ENCODE data around the gene AGBL1. TPM values are rescaled to one million over a fixed set of nuclear protein-coding genes. Genes with fewer than 3 reads are reported as not detected.

The AGBL1 gene
- total RNA-seq, 1 donor from 2014 or later: not detected

GRCh38 chr15:86433983-86434382, 354.3 kb downstream of the AGBL1 start:
- Mint-ChIP-seq H3K9me3 (ENCODE audit: unreplicated experiment) (no peaks in the 10 kb centered on the region), H3K36me3 (ENCODE audit: low read depth, unreplicated experiment) (no peaks in the 10 kb centered on the region), H3K4me1 (ENCODE audit: low read depth, unreplicated experiment) (no peaks in the 10 kb centered on the region), H3K27me3 (ENCODE audit: low read depth, unreplicated experiment) (peaks cover 2% of the 10 kb centered on the region), H3K4me3 (ENCODE audit: unreplicated experiment) (no peak overlapping the region), H3K27ac (ENCODE audit: unreplicated experiment) (no peak overlapping the region)
- Histone ChIP-seq H3K4me3 (ENCODE audit: insufficient read depth, low read depth, low read length) (no peak overlapping the region), H3K36me3 (ENCODE audit: insufficient read depth, low read length) (no peaks in the 10 kb centered on the region), H3K79me2 (ENCODE audit: insufficient read depth, low read length) (no peaks in the 10 kb centered on the region), H3K27me3 (ENCODE audit: insufficient read depth, low read length) (no peaks in the 10 kb centered on the region), H3K4me2 (ENCODE audit: low read length) (no peak overlapping the region), H3K27ac (ENCODE audit: low read depth, low read length) (no peak overlapping the region), H3K4me1 (ENCODE audit: insufficient read depth, low read length) (no peaks in the 10 kb centered on the region), H3K9me3 (ENCODE audit: insufficient read depth, low read depth, low read length) (no peaks in the 10 kb centered on the region), H3K9ac (ENCODE audit: low read length) (no peak overlapping the region), H4K20me1 (ENCODE audit: insufficient read depth, low read length) (no peaks in the 10 kb centered on the region), H2AFZ (ENCODE audit: low read depth, low read length) (no peak overlapping the region)
- DNase-seq (ENCODE audit: low read depth): no peak
- no peak for FAIRE-seq
- TF ChIP-seq CTCF (IDR thresholded peaks at IDR 0.05; ENCODE audit: insufficient read depth, low read depth, low read length): no peak
- no peak for TF ChIP-seq EZH2 (IDR thresholded peaks at IDR 0.05; ENCODE audit: insufficient read depth, low read length)

GRCh38 chr15:86439614-86440013, 359.9 kb downstream of the AGBL1 start:
- Mint-ChIP-seq H3K27me3 (ENCODE audit: low read depth, unreplicated experiment) (peaks cover 4% of the 10 kb centered on the region), H3K4me3 (ENCODE audit: unreplicated experiment) (no peak overlapping the region), H3K27ac (ENCODE audit: unreplicated experiment) (no peak overlapping the region), H3K4me1 (ENCODE audit: low read depth, unreplicated experiment) (no peaks in the 10 kb centered on the region), H3K9me3 (ENCODE audit: unreplicated experiment) (no peaks in the 10 kb centered on the region), H3K36me3 (ENCODE audit: low read depth, unreplicated experiment) (no peaks in the 10 kb centered on the region)
- H3K4me1 ChIP-seq (ENCODE audit: insufficient read depth, low read length): no peaks in the 10 kb centered on the region
- no peak for FAIRE-seq
- H3K79me2 ChIP-seq (ENCODE audit: insufficient read depth, low read length): no peaks in the 10 kb centered on the region
- H3K27ac ChIP-seq (ENCODE audit: low read depth, low read length): no peak overlapping the region
- no peaks in the 10 kb centered on the region for H3K36me3 ChIP-seq (ENCODE audit: insufficient read depth, low read length)
- peaks cover 5% of the 10 kb centered on the region for H3K9me3 ChIP-seq (ENCODE audit: insufficient read depth, low read depth, low read length)
- no peaks in the 10 kb centered on the region for H3K27me3 ChIP-seq (ENCODE audit: insufficient read depth, low read length)
- no peak overlapping the region for H2AFZ ChIP-seq (ENCODE audit: low read depth, low read length)
- H3K4me3 ChIP-seq (ENCODE audit: insufficient read depth, low read depth, low read length): no peak overlapping the region
- no peak overlapping the region for H3K4me2 ChIP-seq (ENCODE audit: low read length)
- H3K9ac ChIP-seq (ENCODE audit: low read length): no peak overlapping the region
- no peak for TF ChIP-seq EZH2 (IDR thresholded peaks at IDR 0.05; ENCODE audit: insufficient read depth, low read length)
- no peak for TF ChIP-seq CTCF (IDR thresholded peaks at IDR 0.05; ENCODE audit: insufficient read depth, low read depth, low read length)
- H4K20me1 ChIP-seq (ENCODE audit: insufficient read depth, low read length): no peaks in the 10 kb centered on the region
- no peak for DNase-seq (ENCODE audit: low read depth)

GRCh38 chr15:86444527-86444926, 364.9 kb downstream of the AGBL1 start:
- FAIRE-seq (no peak), DNase-seq (ENCODE audit: low read depth) (no peak)
- H2AFZ ChIP-seq (ENCODE audit: low read depth, low read length): no peak overlapping the region
- Mint-ChIP-seq H3K4me3 (ENCODE audit: unreplicated experiment) (no peak overlapping the region), H3K27ac (ENCODE audit: unreplicated experiment) (no peak overlapping the region), H3K27me3 (ENCODE audit: low read depth, unreplicated experiment) (peaks cover 6% of the 10 kb centered on the region), H3K36me3 (ENCODE audit: low read depth, unreplicated experiment) (no peaks in the 10 kb centered on the region), H3K9me3 (ENCODE audit: unreplicated experiment) (no peaks in the 10 kb centered on the region), H3K4me1 (ENCODE audit: low read depth, unreplicated experiment) (no peaks in the 10 kb centered on the region)
- no peaks in the 10 kb centered on the region for H3K4me1 ChIP-seq (ENCODE audit: insufficient read depth, low read length)
- H3K27me3 ChIP-seq (ENCODE audit: insufficient read depth, low read length): no peaks in the 10 kb centered on the region
- H3K27ac ChIP-seq (ENCODE audit: low read depth, low read length): no peak overlapping the region
- no peak overlapping the region for H3K4me2 ChIP-seq (ENCODE audit: low read length)
- peaks cover 8% of the 10 kb centered on the region for H3K9me3 ChIP-seq (ENCODE audit: insufficient read depth, low read depth, low read length)
- no peaks in the 10 kb centered on the region for H3K36me3 ChIP-seq (ENCODE audit: insufficient read depth, low read length)
- H3K4me3 ChIP-seq (ENCODE audit: insufficient read depth, low read depth, low read length): no peak overlapping the region
- no peaks in the 10 kb centered on the region for H4K20me1 ChIP-seq (ENCODE audit: insufficient read depth, low read length)
- no peak for TF ChIP-seq EZH2 (IDR thresholded peaks at IDR 0.05; ENCODE audit: insufficient read depth, low read length)
- TF ChIP-seq CTCF (IDR thresholded peaks at IDR 0.05; ENCODE audit: insufficient read depth, low read depth, low read length): no peak
- no peak overlapping the region for H3K9ac ChIP-seq (ENCODE audit: low read length)
- no peaks in the 10 kb centered on the region for H3K79me2 ChIP-seq (ENCODE audit: insufficient read depth, low read length)
